ENCODE data around the gene CDKN2AIP. TPM values are rescaled to one million over a fixed set of nuclear protein-coding genes. Genes with fewer than 3 reads are reported as not detected.

CDKN2AIP gene
- total RNA-seq, 1 donor from 2014 or later: 13.2 TPM

DNA sequence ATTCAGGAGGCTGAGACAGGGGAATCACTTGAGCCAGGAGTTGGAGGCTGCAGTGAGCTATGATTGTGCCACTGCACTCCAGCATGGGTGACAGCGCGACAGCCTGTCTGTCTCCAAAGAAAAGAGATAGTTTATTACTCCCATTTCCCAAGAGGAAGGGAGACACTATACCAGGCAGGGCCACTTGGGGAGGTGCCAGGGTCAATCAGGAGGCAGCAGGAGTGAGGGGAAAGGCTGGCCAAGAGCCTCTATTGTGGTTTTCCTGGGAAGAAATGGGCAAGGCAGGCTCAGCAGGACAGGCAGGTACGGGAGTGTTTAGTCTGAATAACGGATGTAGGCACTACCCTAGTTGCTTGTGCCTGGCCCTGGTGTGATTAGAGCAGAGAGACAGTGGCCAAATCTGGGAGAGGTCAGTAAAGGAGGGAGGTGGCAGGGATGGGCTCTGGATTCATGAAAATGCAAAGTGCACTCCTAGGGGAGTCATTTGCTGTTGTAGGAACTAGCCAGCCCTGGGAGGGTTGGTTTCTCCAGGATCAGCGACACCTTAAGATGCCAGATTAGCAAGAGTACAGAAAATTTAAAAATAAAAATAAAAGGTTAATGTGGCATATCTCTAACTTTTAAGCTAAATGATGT is 20.2 kb upstream of the CDKN2AIP start:
- TF ChIP-seq, protein P1, sequence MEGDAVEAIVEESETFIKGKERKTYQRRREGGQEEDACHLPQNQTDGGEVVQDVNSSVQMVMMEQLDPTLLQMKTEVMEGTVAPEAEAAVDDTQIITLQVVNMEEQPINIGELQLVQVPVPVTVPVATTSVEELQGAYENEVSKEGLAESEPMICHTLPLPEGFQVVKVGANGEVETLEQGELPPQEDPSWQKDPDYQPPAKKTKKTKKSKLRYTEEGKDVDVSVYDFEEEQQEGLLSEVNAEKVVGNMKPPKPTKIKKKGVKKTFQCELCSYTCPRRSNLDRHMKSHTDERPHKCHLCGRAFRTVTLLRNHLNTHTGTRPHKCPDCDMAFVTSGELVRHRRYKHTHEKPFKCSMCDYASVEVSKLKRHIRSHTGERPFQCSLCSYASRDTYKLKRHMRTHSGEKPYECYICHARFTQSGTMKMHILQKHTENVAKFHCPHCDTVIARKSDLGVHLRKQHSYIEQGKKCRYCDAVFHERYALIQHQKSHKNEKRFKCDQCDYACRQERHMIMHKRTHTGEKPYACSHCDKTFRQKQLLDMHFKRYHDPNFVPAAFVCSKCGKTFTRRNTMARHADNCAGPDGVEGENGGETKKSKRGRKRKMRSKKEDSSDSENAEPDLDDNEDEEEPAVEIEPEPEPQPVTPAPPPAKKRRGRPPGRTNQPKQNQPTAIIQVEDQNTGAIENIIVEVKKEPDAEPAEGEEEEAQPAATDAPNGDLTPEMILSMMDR (IDR thresholded peaks at IDR 0.05): no peak
- H3K27ac Mint-ChIP-seq (ENCODE audit: unreplicated experiment): no peak overlapping the region

DNA sequence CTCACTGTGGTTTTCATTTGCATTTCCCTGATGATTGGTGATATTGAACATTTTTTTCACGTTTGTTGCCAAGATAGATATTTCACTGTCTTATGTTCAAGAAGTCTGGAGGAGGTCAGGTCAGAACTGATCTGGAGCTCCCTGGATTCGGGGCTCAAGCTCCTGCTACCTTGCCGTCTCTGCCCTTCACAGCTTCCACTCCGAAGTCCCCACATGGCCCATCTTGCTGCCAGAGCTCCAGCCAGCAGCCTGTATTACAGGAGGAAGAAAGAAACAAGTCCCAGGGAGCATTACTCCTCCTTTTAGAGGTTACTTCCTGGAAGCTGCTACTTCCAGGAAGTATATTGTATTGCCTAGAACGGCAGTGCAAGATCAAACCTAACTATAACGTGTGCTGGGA is 17.9 kb upstream of the CDKN2AIP start:
- H3K4me3 Mint-ChIP-seq (ENCODE audit: unreplicated experiment): no peak overlapping the region
- TF ChIP-seq, protein P1 (IDR thresholded peaks at IDR 0.05): no peak
- H3K9me3 Mint-ChIP-seq (ENCODE audit: unreplicated experiment): no peaks in the 10 kb centered on the region
- no peaks in the 10 kb centered on the region for H3K36me3 Mint-ChIP-seq (ENCODE audit: unreplicated experiment)
- no peak overlapping the region for H3K27ac Mint-ChIP-seq (ENCODE audit: unreplicated experiment)
- no peaks in the 10 kb centered on the region for H3K27me3 Mint-ChIP-seq (ENCODE audit: unreplicated experiment)
- peak; percentile 54 for DNase-seq (ENCODE audit: extremely low spot score, unreplicated experiment)
- peaks cover 23% of the 10 kb centered on the region for H3K4me1 Mint-ChIP-seq (ENCODE audit: unreplicated experiment)

More for the DNA sequence above, 20.2 kb upstream of the CDKN2AIP start:
- no peak for DNase-seq (ENCODE audit: extremely low spot score, unreplicated experiment)
- no peaks in the 10 kb centered on the region for H3K36me3 Mint-ChIP-seq (ENCODE audit: unreplicated experiment)
- H3K9me3 Mint-ChIP-seq (ENCODE audit: unreplicated experiment): no peaks in the 10 kb centered on the region
- no peak overlapping the region for H3K4me3 Mint-ChIP-seq (ENCODE audit: unreplicated experiment)
- no peaks in the 10 kb centered on the region for H3K27me3 Mint-ChIP-seq (ENCODE audit: unreplicated experiment)
- H3K4me1 Mint-ChIP-seq (ENCODE audit: unreplicated experiment): peaks cover 12% of the 10 kb centered on the region

DNA sequence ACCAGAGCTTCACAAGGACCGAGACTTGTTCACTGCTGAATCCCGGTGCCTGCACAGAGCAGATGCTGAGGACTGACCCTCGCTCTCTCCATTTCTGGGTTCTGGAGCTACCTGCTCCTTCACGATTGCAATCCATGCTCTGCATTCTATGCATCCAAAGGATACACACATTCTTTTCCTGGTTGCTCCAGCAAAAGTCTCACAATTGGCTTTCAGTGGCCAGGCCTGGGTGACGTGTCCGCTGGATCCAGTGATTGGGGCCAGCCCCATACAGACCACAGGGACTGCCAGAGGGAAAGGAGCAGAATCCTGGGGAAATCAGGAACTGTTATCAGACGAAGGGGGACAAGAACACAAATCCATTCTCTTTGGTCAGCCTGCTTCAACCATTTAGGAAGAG is 14.9 kb upstream of the CDKN2AIP start:
- no peak overlapping the region for H3K4me3 Mint-ChIP-seq (ENCODE audit: unreplicated experiment)
- peaks cover 12% of the 10 kb centered on the region for H3K4me1 Mint-ChIP-seq (ENCODE audit: unreplicated experiment)
- TF ChIP-seq, protein P1 (IDR thresholded peaks at IDR 0.05): no peak
- no peak overlapping the region for H3K27ac Mint-ChIP-seq (ENCODE audit: unreplicated experiment)
- no peaks in the 10 kb centered on the region for H3K27me3 Mint-ChIP-seq (ENCODE audit: unreplicated experiment)
- DNase-seq (ENCODE audit: extremely low spot score, unreplicated experiment): peak; percentile 42
- no peaks in the 10 kb centered on the region for H3K9me3 Mint-ChIP-seq (ENCODE audit: unreplicated experiment)
- H3K36me3 Mint-ChIP-seq (ENCODE audit: unreplicated experiment): no peaks in the 10 kb centered on the region

DNA sequence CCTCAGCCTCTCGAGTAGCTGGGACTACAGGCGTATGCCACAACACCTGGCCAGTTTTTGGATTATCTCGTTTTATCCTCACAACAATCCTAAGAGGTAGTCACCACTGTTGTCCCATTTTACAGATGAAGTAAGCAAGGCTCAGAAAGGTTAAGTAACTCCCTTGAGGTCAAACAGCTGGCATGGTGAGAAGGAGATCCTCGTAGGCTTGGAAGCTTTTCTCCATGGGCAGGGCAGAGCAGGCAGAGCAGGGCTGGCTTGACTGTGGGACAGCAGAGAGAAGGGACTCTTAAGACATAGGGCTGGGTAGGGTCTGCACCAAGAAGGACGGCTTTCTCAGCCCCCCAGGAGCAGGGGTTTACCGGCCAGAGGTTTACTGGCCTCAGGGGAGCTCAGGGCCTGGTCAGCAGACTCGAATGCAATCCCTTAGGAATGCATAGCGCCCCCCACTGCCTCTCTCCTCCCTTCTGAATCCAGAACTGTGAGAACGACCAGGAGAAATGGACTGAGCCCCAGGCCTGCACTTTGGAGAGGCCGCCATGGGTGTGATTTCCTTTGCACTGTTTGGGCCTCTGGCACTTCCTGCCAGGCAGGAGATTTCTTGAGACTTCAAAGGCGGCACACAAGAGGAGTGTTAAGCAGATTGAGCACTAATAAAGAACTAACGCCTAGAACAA is 14.0 kb upstream of the CDKN2AIP start:
- Mint-ChIP-seq H3K27ac (ENCODE audit: unreplicated experiment) (peak overlapping the region; percentile 85), H3K36me3 (ENCODE audit: unreplicated experiment) (no peaks in the 10 kb centered on the region), H3K4me1 (ENCODE audit: unreplicated experiment) (peaks cover 13% of the 10 kb centered on the region), H3K9me3 (ENCODE audit: unreplicated experiment) (no peaks in the 10 kb centered on the region), H3K4me3 (ENCODE audit: unreplicated experiment) (no peak overlapping the region), H3K27me3 (ENCODE audit: unreplicated experiment) (no peaks in the 10 kb centered on the region)
- peak; percentile 81 for DNase-seq (ENCODE audit: extremely low spot score, unreplicated experiment)
- TF ChIP-seq, protein P1 (IDR thresholded peaks at IDR 0.05): no peak

DNA sequence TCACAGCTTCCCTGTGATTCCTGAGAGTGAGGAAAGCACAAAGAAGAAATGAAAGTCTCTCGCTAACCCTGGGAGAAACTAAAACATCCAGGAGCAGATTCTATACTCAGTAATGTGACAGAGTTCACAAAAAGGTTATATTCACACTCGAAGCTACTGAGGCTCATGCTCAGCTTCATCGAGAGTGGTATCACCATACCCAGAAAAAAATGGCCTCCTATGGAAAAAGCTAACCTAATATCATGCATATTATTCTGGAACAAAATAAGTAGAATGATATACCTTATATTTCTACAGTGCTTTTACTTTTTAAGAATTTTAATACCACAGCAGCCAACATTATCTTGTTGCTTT is 13.5 kb upstream of the CDKN2AIP start:
- H3K27ac Mint-ChIP-seq (ENCODE audit: unreplicated experiment): peak overlapping the region; percentile 85
- peaks cover 13% of the 10 kb centered on the region for H3K4me1 Mint-ChIP-seq (ENCODE audit: unreplicated experiment)
- TF ChIP-seq, protein P1 (IDR thresholded peaks at IDR 0.05): no peak
- no peaks in the 10 kb centered on the region for H3K36me3 Mint-ChIP-seq (ENCODE audit: unreplicated experiment)
- no peak for DNase-seq (ENCODE audit: extremely low spot score, unreplicated experiment)
- no peaks in the 10 kb centered on the region for H3K9me3 Mint-ChIP-seq (ENCODE audit: unreplicated experiment)
- no peak overlapping the region for H3K4me3 Mint-ChIP-seq (ENCODE audit: unreplicated experiment)
- H3K27me3 Mint-ChIP-seq (ENCODE audit: unreplicated experiment): no peaks in the 10 kb centered on the region
